ENCODE measurements around the gene HTR2C. TPM values are rescaled to one million over a fixed set of nuclear protein-coding genes. Genes with fewer than 3 reads are reported as not detected.

Gene HTR2C
- not detected in 2 replicates for total RNA-seq

GRCh38 chrX:114583646-114584374 is at the start of gene HTR2C:
Gene HTR2C, plus strand, starts transcription at chrX:114584086. Its CDS starts 142,851 bp downstream, at chrX:114726937.

All from epithelial cell of alveolus of lung (primary cell).